Stomach (tissue), 9 donors: ENCODE results near the gene UCHL5. TPM values are rescaled to one million over a fixed set of nuclear protein-coding genes. Genes with fewer than 3 reads are reported as not detected.

Source experiments
- DNase-seq, 2 donors: peaks; one replicate each; pipeline versions ENCODE4 v3.0.0 to v3.0.0-alpha.2; 2013 to 2019
- H3K27ac ChIP-seq, 5 donors: fragments of 200-600 bp in 4 of 5; sonication (generic) in 4 of 5; one replicate each; pipeline ENCODE4 v1.5.1; 2013 to 2019; ENCODE audit warnings: mild to moderate bottlenecking in 1 of 5, moderate library complexity in 1 of 5
- H3K27me3 ChIP-seq, 3 donors: fragments of 200-600 bp; sonication (generic); one replicate each; pipeline ENCODE4 v1.5.1; 2017 to 2019; ENCODE audit warnings: mixed run types in 1 of 3
- H3K36me3 ChIP-seq, 4 donors: fragments of 200-600 bp; sonication (generic); 1 replicate in 3 of 4; 2 replicates in 1 of 4; pipeline ENCODE4 v1.5.1; 2016 to 2019
- H3K4me1 ChIP-seq, 4 donors: fragments of 200-600 bp; sonication (generic); one replicate each; pipeline ENCODE4 v1.5.1; 2016 to 2019
- H3K4me3 ChIP-seq, 4 donors: fragments of 200-600 bp; sonication (generic) in 3 of 4; one replicate each; pipeline ENCODE4 v1.5.1; 2016 to 2019; ENCODE audit warnings: mild to moderate bottlenecking in 1 of 4
- H3K9me3 ChIP-seq, 4 donors: fragments of 200-600 bp; sonication (generic); one replicate each; pipeline ENCODE4 v1.5.1; 2016 to 2019
- CTCF ChIP-seq, 7 experiments: fragments of 450-650 bp in 4 of 7; fragments of 200-600 bp in 3 of 7; sonication (generic) in 3 of 7; IDR thresholded peaks; one replicate each; pipeline ENCODE4 v1.5.1; 2016 to 2019; ENCODE audit warnings: antibody characterized with exemption in 7 of 7, control low read depth in 2 of 7, mild to moderate bottlenecking in 1 of 7
- EP300 ChIP-seq: sonication (generic); formaldehyde crosslinking; IDR thresholded peaks from one replicate; pipeline ENCODE4 v1.6.1; 2017; ENCODE audit warnings: antibody characterized with exemption
- POLR2A ChIP-seq, 4 donors: fragments of 450-650 bp; IDR thresholded peaks; one replicate each; pipeline ENCODE4 v1.6.1; 2016; ENCODE audit warnings: antibody characterized with exemption in 4 of 4, control low read depth in 2 of 4, mild to moderate bottlenecking in 1 of 4, moderate library complexity in 1 of 4
- POLR2AphosphoS5 ChIP-seq, 3 donors: sonication (generic); formaldehyde crosslinking; IDR thresholded peaks; one replicate each; pipeline ENCODE4 v1.6.1; 2016; ENCODE audit warnings: antibody characterized with exemption in 3 of 3
- WGBS, 5 donors: extraction: QIAGEN DNeasy Blood & Tissue Kit in 3 of 5; methylation state at CpG; one replicate each; pipeline versions ENCODE4 v1.1.5 to v1.1.7; 2013 to 2018; 5-methylcytosine and 5-hydroxymethylcytosine counted together
- intact Hi-C: fragments of 100-400 bp; cut with DNase I; formaldehyde crosslinking; loops from one replicate; pipeline ENCODE4 v1.15.1; 2023; ENCODE audit warnings: low total_unique reads
- polyA plus RNA-seq, 3 donors: library from polyadenylated mRNA; stranded (reverse); fragments of 200-250 nt; gene quantifications; one replicate each; pipeline ENCODE4 v1.2.3, GENCODE V29; 2013
- total RNA-seq, 5 donors: library from RNA; depleted of rRNA; stranded (reverse); fragments of >200 nt; gene quantifications; one replicate each; pipeline versions ENCODE4 v1.1.0 to v1.2.3, GENCODE V29; 2014 to 2016
- donor health status: healthy with polysubstance abuse.
- donor health status: Bipolar disorder and iron deficiency.
- donor health status: healthy.

The UCHL5 gene
- total and polyA plus RNA-seq, 8 donors = 8.7 to 69.8 (median 24.9) TPM

GRCh38 chr1:192979542-192979941 lies 79.6 kb downstream of the UCHL5 start:
- TF ChIP-seq POLR2A (IDR thresholded peaks at IDR 0.05) = no peak
- no peak for TF ChIP-seq POLR2AphosphoS5 (IDR thresholded peaks at IDR 0.05)
- TF ChIP-seq EP300 = no peak
- no peak for TF ChIP-seq CTCF (IDR thresholded peaks at IDR 0.05)
- intact Hi-C loops = no loop called here
- Histone ChIP-seq H3K27me3 (no peaks in the 10 kb centered on the region), H3K27ac (no peak overlapping the region), H3K4me3 (no peak overlapping the region), H3K36me3 (no peaks in the 10 kb centered on the region), H3K9me3 (no peaks in the 10 kb centered on the region), H3K4me1 (no peaks in the 10 kb centered on the region)
- DNase-seq = no peak
- WGBS, 5 donors = 88 to 98% (median 95%) methylated on average over 12 to 13 of the region's 13 CpGs

GRCh38 chr1:192978195-192978710 lies 80.9 kb downstream of the UCHL5 start:
- H3K27me3 ChIP-seq = no peaks in the 10 kb centered on the region
- TF ChIP-seq POLR2AphosphoS5 (IDR thresholded peaks at IDR 0.05) = no peak
- TF ChIP-seq CTCF (IDR thresholded peaks at IDR 0.05) = no peak
- no peak for TF ChIP-seq POLR2A (IDR thresholded peaks at IDR 0.05)
- TF ChIP-seq EP300 = no peak
- H3K27ac ChIP-seq = no peak overlapping the region
- intact Hi-C loops = no loop called here
- H3K4me3 ChIP-seq = no peak overlapping the region
- H3K9me3 ChIP-seq = no peaks in the 10 kb centered on the region
- no peak for DNase-seq
- no peaks in the 10 kb centered on the region for H3K4me1 ChIP-seq
- H3K36me3 ChIP-seq = no peaks in the 10 kb centered on the region
- WGBS, 5 donors = 62 to 90% (median 88%) methylated on average over 8 of the region's 8 CpGs

- no peak for DNase-seq
- 65 to 74% (median 71%) methylated on average over 8 of the region's 8 CpGs for WGBS, 5 donors
- TF ChIP-seq POLR2AphosphoS5 (IDR thresholded peaks at IDR 0.05) (no peak), EP300 (no peak), POLR2A (IDR thresholded peaks at IDR 0.05) (no peak), CTCF (IDR thresholded peaks at IDR 0.05) (no peak)
- Histone ChIP-seq H3K4me1 (no peaks in the 10 kb centered on the region), H3K36me3 (no peaks in the 10 kb centered on the region), H3K27ac (no peak overlapping the region), H3K4me3 (no peak overlapping the region), H3K9me3 (no peaks in the 10 kb centered on the region), H3K27me3 (no peaks in the 10 kb centered on the region)
- intact Hi-C loops = no loop called here
Measured at GRCh38 chr1:192977089-192977706, 82.0 kb downstream of the UCHL5 start.

GRCh38 chr1:192976576-192976975 lies 82.6 kb downstream of the UCHL5 start:
- DNase-seq = no peak
- no peaks in the 10 kb centered on the region for H3K4me1 ChIP-seq
- WGBS, 5 donors = 12 to 31% (median 17%) methylated on average over 2 of the region's 2 CpGs
- no peak for TF ChIP-seq CTCF (IDR thresholded peaks at IDR 0.05)
- no peaks in the 10 kb centered on the region for H3K9me3 ChIP-seq
- intact Hi-C loops = no loop called here
- no peaks in the 10 kb centered on the region for H3K27me3 ChIP-seq
- H3K36me3 ChIP-seq = no peaks in the 10 kb centered on the region
- no peak overlapping the region for H3K4me3 ChIP-seq
- H3K27ac ChIP-seq = no peak overlapping the region
